Activated CD8-positive, alpha-beta T cell treated with anti-CD3 and anti-CD28 coated beads for 36 hours (primary cell): ENCODE data around the gene SPOP. TPM values are rescaled to one million over a fixed set of nuclear protein-coding genes. Genes with fewer than 3 reads are reported as not detected.

Experiments
- ATAC-seq: fragments of 200-7000 bp; cut with Tn5 transposase; one replicate; pipeline ENCODE4 v1.10.0; 2021; ENCODE audit warnings: mild to moderate bottlenecking, moderate library complexity
- CTCF ChIA-PET: fragments of 350-600 bp; sonication (Branson Sonifier 250); formaldehyde crosslinking; loops from one replicate; lab custom pipeline; 2021; ENCODE audit warnings: antibody characterized with exemption; lab: Charles Lee
- POLR2A ChIA-PET: fragments of 350-600 bp; sonication (Branson Sonifier 250); formaldehyde crosslinking; loops from one replicate; lab custom pipeline; 2021; ENCODE audit warnings: antibody characterized with exemption; lab: Charles Lee
- DNase-seq: peaks from one replicate; pipeline ENCODE4 v3.0.0-alpha.2; 2020
- H3K27ac Mint-ChIP-seq: one replicate; pipeline ENCODE4 v1.8.0; 2021; ENCODE audit warnings: mild to moderate bottlenecking, mixed read lengths
- H3K27me3 Mint-ChIP-seq: one replicate; pipeline ENCODE4 v1.8.0; 2021; ENCODE audit warnings: mixed read lengths
- H3K36me3 Mint-ChIP-seq: one replicate; pipeline ENCODE4 v1.8.0; 2021; ENCODE audit warnings: low read depth, mixed read lengths
- H3K4me1 Mint-ChIP-seq: one replicate; pipeline ENCODE4 v1.8.0; 2021; ENCODE audit warnings: low read depth, mixed read lengths
- H3K4me3 Mint-ChIP-seq: one replicate; pipeline ENCODE4 v1.8.0; 2021; ENCODE audit warnings: mild to moderate bottlenecking, moderate library complexity, mixed read lengths
- H3K9me3 Mint-ChIP-seq: one replicate; pipeline ENCODE4 v1.8.0; 2021; ENCODE audit warnings: mixed read lengths
- CTCF ChIP-seq: fragments of 200-600 bp; IDR thresholded peaks from one replicate; pipeline ENCODE4 v1.8.0; 2022; ENCODE audit warnings: antibody characterized with exemption, mild to moderate bottlenecking
- intact Hi-C: fragments of 100-400 bp; cut with micrococcal nuclease; formaldehyde crosslinking; loops from one replicate; pipeline ENCODE4 v1.10.0; 2022
- total RNA-seq, 2 experiments: library from RNA; stranded (reverse); gene quantifications; one replicate each; pipeline ENCODE4 v1.2.3, GENCODE V29; 2021

The SPOP gene
- total RNA-seq, 2 experiments from 2014 or later = 61.6 to 63.5 TPM

- POLR2A ChIA-PET = no interaction called here
- H3K9me3 Mint-ChIP-seq = no peaks in the 10 kb centered on the region
- H3K4me1 Mint-ChIP-seq = no peaks in the 10 kb centered on the region
- no peaks in the 10 kb centered on the region for H3K27me3 Mint-ChIP-seq
- DNase-seq (no peak), ATAC-seq (no peak)
- no peak overlapping the region for H3K4me3 Mint-ChIP-seq
- intact Hi-C loops = no loop called here
- H3K27ac Mint-ChIP-seq = no peak overlapping the region
- no peak for TF ChIP-seq CTCF
- no peaks in the 10 kb centered on the region for H3K36me3 Mint-ChIP-seq
- CTCF ChIA-PET = interaction anchor here (1.3 to 1.5 kb wide), 2 partner anchors 19 to 101 kb away, joined by 3 read pairs; no protein-coding TSS in a partner anchor
Measured at GRCh38 chr17:49589577-49589927, 88.3 kb downstream of the SPOP start.

- CTCF ChIA-PET = interaction anchor here (1.2 to 1.5 kb wide), 4 partner anchors 19 to 102 kb away, joined by 3 to 6 read pairs (median 3); no protein-coding TSS in a partner anchor
- DNase-seq (no peak), ATAC-seq (no peak)
- no peaks in the 10 kb centered on the region for H3K9me3 Mint-ChIP-seq
- no peak overlapping the region for H3K27ac Mint-ChIP-seq
- H3K4me1 Mint-ChIP-seq = no peaks in the 10 kb centered on the region
- no peaks in the 10 kb centered on the region for H3K27me3 Mint-ChIP-seq
- intact Hi-C loops = no loop called here
- H3K4me3 Mint-ChIP-seq = no peak overlapping the region
- no peaks in the 10 kb centered on the region for H3K36me3 Mint-ChIP-seq
- POLR2A ChIA-PET = interaction anchor here (0.6 to 1.1 kb wide), 2 partner anchors 8 to 58 kb away, joined by 3 to 4 read pairs; no protein-coding TSS in a partner anchor
- no peak for TF ChIP-seq CTCF
Measured at GRCh38 chr17:49588726-49589576, 88.9 kb downstream of the SPOP start.

GRCh38 chr17:49588312-49588711 is 89.6 kb downstream of the SPOP start:
- no peak for ATAC-seq
- Mint-ChIP-seq H3K36me3 (no peaks in the 10 kb centered on the region), H3K4me1 (no peaks in the 10 kb centered on the region), H3K27me3 (no peaks in the 10 kb centered on the region), H3K4me3 (no peak overlapping the region), H3K9me3 (no peaks in the 10 kb centered on the region), H3K27ac (no peak overlapping the region)
- no peak for TF ChIP-seq CTCF
- intact Hi-C loops = no loop called here
- no peak for DNase-seq
- CTCF ChIA-PET = interaction anchor here (0.7 to 1.5 kb wide), 3 partner anchors 18 to 407 kb away, joined by 3 to 6 read pairs (median 3); no protein-coding TSS in a partner anchor
- POLR2A ChIA-PET = interaction anchor here (1.1 kb wide), 1 partner anchor 9 kb away, joined by 4 read pairs; no protein-coding TSS in a partner anchor

- Mint-ChIP-seq H3K9me3 (no peaks in the 10 kb centered on the region), H3K27me3 (no peaks in the 10 kb centered on the region), H3K4me1 (no peaks in the 10 kb centered on the region), H3K27ac (no peak overlapping the region), H3K4me3 (no peak overlapping the region), H3K36me3 (no peaks in the 10 kb centered on the region)
- intact Hi-C loops = no loop called here
- ATAC-seq (no peak), DNase-seq (no peak)
- CTCF ChIA-PET = interaction anchor here (0.7 to 1.5 kb wide), 3 partner anchors 17 to 406 kb away, joined by 3 to 6 read pairs (median 3); no protein-coding TSS in a partner anchor
- TF ChIP-seq CTCF = no peak
- POLR2A ChIA-PET = interaction anchor here (1.1 kb wide), 1 partner anchor 9 kb away, joined by 4 read pairs; no protein-coding TSS in a partner anchor
Measured at GRCh38 chr17:49587366-49588073, 90.4 kb downstream of the SPOP start.
